GM18498 (cell line): ENCODE results near the gene RBM10.

Experiments
- ATAC-seq: cut with Tn5 transposase; IDR thresholded peaks from one replicate; pipeline ENCODE4 v1.9.1; 2021; ENCODE audit warnings: mild to moderate bottlenecking, moderate library complexity; ENCODE audit not compliant: unreplicated experiment

The RBM10 gene

DNA sequence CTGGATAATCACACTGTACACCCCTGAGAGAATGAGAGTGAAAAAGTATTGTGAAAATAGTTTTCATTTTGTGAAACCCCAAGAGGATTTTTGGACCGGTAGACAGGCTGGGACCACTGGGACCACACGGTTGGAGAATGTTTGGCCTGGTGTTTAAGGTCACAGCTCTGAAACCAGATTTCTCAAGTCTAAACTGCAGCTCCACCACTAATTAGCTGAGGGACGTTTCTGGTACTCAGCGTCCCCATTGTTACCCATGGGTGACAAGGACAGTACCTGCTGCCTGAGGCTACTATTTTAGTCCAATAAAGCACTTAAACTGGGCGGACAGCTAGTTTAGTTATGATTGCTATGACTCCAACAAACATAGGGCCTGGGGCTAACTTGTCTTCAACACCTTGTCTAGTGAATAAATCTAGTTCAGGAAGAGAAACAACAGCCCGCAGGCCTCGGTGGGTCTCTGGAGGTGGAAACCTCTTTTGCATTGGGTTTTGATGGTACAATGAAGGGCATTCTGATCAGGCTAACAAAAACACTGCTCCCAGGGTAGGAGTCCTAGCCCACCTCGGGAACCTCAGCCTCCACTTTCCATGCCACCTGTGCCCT, 87.3 kb downstream of the RBM10 start:
- no peak for ATAC-seq

DNA sequence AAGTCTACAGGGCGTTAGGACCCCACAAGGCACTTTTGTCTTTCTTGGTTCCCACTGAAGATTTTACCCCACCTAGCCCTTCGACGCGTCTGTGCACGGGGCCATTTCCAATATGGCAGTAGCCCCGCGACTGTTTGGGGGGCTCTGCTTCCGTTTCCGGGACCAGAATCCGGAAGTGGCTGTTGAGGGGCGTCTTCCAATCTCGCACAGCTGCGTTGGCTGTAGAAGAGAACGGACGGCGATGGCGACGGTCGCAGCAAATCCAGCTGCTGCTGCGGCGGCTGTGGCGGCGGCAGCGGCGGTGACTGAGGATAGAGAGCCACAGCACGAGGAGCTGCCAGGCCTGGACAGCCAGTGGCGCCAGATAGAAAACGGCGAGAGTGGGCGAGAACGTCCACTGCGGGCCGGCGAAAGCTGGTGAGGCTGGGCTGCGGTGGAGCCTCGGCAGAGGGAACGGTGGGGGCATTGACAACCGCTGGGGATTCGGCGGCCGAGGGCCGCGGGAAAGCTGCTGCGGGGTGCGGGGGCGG, 87.8 kb downstream of the RBM10 start, which contains the start of gene USP11:
USP11 (plus strand) TSS at position 207 of the 530 bp plus-strand sequence; CDS start at position 242, 35 bp downstream.
- ATAC-seq = peak; percentile 16

DNA sequence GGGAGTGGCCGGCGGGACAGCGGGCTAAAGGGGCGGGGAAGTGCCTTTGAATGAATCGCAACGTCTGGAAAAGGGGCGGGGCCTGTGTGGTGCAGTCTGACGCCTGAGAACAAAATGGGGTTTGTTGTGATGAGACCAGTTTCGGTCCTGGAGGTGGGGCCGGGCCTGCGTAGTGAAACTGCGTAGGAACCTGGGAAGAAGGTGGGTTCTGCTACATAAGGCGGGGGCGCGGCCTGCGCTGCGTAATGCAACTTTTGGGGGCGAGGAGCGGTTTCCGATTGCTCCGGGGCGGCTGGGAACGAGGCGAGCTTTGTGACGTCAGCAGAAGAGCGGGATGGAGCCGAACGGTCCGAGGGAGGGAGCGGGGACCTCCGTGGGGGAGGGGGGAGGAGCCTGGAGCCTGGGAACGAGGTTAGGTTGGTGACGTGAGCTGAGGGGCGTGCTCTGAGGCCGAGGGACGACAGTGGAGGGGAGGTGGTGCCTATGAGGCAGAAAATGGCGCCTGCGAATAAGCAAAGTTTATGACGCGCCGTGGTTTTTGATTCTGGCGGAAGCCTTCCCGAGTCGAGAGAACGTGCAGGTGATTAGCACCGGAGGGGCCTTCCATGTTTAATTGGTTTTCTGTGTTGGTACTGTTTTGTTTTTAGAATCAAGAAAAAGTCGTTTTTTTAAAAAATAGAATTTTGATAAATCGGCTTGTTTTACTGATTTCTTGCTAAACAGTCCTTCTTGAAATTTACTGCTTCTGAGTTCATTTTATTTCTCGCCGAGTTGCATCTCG, 88.5 kb downstream of the RBM10 start:
- ATAC-seq = peak; percentile 85

DNA sequence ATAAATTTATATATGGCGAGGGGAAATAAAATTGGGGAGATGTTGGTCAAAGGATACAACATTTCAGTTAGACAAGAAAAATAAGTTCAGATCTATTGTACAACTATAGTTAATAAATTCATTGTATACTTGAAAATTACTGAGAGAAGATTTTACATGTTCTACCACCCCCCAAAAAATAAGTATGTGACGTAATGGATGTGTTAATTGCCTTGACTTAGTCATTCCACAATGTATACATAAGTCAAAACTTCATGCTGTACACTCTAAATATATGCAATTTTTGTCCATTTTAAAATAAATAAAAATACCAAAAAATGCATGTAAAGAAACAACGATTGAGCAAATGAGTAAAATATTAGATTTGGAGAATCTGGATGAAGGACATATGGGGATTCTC, 89.6 kb downstream of the RBM10 start:
- ATAC-seq = no peak

DNA sequence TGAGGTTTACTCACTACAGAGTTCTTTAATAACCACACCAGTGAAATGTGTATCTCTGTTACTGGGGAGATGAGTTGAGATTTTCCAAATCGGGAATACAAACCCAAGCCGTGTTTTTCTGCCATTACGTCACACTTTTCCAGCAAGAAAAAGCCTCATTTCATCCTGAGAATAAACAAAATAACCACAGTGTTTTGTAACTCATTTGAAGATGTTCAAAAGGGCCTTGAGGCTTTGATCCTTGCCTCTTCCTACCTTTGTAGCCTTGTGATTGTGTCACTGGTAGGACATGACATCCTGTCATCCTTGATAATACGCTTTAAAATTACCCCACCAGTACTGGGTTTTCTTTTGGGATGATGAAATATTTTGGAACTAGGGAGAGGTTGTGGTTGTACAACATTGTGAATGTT, 90.7 kb downstream of the RBM10 start:
- ATAC-seq = no peak
